ENCODE measurements around the gene GMIP. TPM values are rescaled to one million over a fixed set of nuclear protein-coding genes. Genes with fewer than 3 reads are reported as not detected.
A peak's percentile ranks its signal among the peaks of the same experiment; 100 is the strongest.
"Not testable (repeated sequence)": the region's sequence is repeated elsewhere in the genome, so short reads cannot be mapped to it uniquely, and the experiment has no call there.

Gene GMIP
- total RNA-seq, 2 donors from 2014 or later = 16.5 to 18.7 TPM

DNA sequence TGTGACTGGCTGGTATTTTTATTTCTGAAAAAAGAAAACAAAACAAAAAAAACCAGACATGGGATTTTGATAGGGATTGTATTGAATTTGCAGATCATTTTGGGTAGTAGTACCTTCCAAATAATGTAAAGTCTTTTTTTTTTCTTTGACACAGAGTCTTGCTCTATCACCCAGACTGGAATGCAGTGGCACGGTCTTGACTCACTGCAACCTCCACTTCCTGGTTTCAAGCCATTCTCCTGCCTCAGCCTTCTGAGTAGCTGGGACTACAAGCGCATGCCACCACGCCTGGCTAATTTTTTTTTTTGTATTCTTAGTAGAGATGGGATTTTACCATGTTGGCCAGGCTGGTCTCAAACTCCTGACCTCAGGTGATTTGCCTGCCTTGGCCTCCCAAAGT, 29.4 kb upstream of the GMIP start:
- Histone ChIP-seq H3K27me3 (ENCODE audit: control insufficient read depth, insufficient read depth, low read length, poor library complexity, severe bottlenecking) (no peaks in the 10 kb centered on the region), H3K36me3 (ENCODE audit: control insufficient read depth, insufficient read depth, low read length) (peaks cover 58% of the 10 kb centered on the region), H3K9ac (ENCODE audit: extremely low read depth, low read length, poor library complexity, severe bottlenecking) (no peak overlapping the region), H3K9me3 (ENCODE audit: control insufficient read depth, low read length) (peaks cover 66% of the 10 kb centered on the region), H3K4me1 (ENCODE audit: control insufficient read depth, insufficient read depth, low read length) (no peaks in the 10 kb centered on the region), H3K27ac (ENCODE audit: low read depth, low read length) (no peak overlapping the region), H3K4me3 (ENCODE audit: low read length) (peak overlapping the region; percentile 40)
- H3K9me3 Mint-ChIP-seq = peaks cover 51% of the 10 kb centered on the region
- peaks cover 17% of the 10 kb centered on the region for H3K4me1 Mint-ChIP-seq
- no peak for DNase-seq
- peaks cover 73% of the 10 kb centered on the region for H3K36me3 Mint-ChIP-seq (ENCODE audit: low read depth)
- H3K27me3 Mint-ChIP-seq (ENCODE audit: insufficient read depth) = no peaks in the 10 kb centered on the region
- 100% methylated on average over 2 to 3 of the region's 3 CpGs for WGBS, 2 experiments (ENCODE audit: insufficient coverage in 1 of 2, insufficient read length in 1 of 2)
- H3K27ac Mint-ChIP-seq = no peak overlapping the region
- TF ChIP-seq, protein P1, sequence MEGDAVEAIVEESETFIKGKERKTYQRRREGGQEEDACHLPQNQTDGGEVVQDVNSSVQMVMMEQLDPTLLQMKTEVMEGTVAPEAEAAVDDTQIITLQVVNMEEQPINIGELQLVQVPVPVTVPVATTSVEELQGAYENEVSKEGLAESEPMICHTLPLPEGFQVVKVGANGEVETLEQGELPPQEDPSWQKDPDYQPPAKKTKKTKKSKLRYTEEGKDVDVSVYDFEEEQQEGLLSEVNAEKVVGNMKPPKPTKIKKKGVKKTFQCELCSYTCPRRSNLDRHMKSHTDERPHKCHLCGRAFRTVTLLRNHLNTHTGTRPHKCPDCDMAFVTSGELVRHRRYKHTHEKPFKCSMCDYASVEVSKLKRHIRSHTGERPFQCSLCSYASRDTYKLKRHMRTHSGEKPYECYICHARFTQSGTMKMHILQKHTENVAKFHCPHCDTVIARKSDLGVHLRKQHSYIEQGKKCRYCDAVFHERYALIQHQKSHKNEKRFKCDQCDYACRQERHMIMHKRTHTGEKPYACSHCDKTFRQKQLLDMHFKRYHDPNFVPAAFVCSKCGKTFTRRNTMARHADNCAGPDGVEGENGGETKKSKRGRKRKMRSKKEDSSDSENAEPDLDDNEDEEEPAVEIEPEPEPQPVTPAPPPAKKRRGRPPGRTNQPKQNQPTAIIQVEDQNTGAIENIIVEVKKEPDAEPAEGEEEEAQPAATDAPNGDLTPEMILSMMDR (conservative IDR thresholded peaks at IDR 0.05) = no peak
- H3K4me3 Mint-ChIP-seq = no peak overlapping the region

DNA sequence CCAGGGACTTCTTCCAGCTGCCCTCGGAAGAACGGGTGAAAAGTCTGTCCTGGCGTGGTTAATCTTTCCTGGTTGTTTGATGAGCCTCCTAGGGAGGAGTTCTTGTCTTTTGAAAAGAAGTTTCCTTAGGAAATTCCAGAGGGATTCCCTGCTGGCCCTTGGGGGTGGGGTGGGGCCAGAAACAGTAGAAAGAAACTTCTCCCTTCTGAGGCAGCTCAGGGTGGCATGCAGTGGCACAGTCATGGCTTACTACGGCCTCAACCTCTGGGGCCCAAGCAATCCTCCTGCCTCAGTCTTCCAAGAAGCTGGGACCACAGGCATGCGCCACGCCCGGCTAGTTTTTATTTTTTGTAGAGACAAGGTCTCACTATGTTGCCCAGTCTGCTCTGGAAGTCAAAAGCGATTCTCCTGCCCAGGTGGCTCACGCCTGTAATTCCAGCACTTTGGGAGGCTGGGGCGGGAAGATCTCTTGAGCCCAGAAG, 26.7 kb upstream of the GMIP start:
- Histone ChIP-seq H3K36me3 (ENCODE audit: control insufficient read depth, insufficient read depth, low read length) (peaks cover 32% of the 10 kb centered on the region), H3K9ac (ENCODE audit: extremely low read depth, low read length, poor library complexity, severe bottlenecking) (peak overlapping the region; percentile 93), H3K4me1 (ENCODE audit: control insufficient read depth, insufficient read depth, low read length) (no peaks in the 10 kb centered on the region), H3K9me3 (ENCODE audit: control insufficient read depth, low read length) (peaks cover 41% of the 10 kb centered on the region), H3K27ac (ENCODE audit: low read depth, low read length) (no peak overlapping the region), H3K4me3 (ENCODE audit: low read length) (peak overlapping the region; percentile 96), H3K27me3 (ENCODE audit: control insufficient read depth, insufficient read depth, low read length, poor library complexity, severe bottlenecking) (no peaks in the 10 kb centered on the region)
- Mint-ChIP-seq H3K4me3 (peak overlapping the region; percentile 85), H3K9me3 (peaks cover 28% of the 10 kb centered on the region), H3K27ac (peak overlapping the region; percentile 95), H3K4me1 (peaks cover 17% of the 10 kb centered on the region), H3K27me3 (ENCODE audit: insufficient read depth) (no peaks in the 10 kb centered on the region), H3K36me3 (ENCODE audit: low read depth) (peaks cover 46% of the 10 kb centered on the region)
- TF ChIP-seq, protein P1 (conservative IDR thresholded peaks at IDR 0.05) = no peak
- peak; percentile 84 for DNase-seq
- WGBS, 2 experiments (ENCODE audit: insufficient coverage in 1 of 2, insufficient read length in 1 of 2) = 45 to 56% methylated on average over 9 to 10 of the region's 10 CpGs

DNA sequence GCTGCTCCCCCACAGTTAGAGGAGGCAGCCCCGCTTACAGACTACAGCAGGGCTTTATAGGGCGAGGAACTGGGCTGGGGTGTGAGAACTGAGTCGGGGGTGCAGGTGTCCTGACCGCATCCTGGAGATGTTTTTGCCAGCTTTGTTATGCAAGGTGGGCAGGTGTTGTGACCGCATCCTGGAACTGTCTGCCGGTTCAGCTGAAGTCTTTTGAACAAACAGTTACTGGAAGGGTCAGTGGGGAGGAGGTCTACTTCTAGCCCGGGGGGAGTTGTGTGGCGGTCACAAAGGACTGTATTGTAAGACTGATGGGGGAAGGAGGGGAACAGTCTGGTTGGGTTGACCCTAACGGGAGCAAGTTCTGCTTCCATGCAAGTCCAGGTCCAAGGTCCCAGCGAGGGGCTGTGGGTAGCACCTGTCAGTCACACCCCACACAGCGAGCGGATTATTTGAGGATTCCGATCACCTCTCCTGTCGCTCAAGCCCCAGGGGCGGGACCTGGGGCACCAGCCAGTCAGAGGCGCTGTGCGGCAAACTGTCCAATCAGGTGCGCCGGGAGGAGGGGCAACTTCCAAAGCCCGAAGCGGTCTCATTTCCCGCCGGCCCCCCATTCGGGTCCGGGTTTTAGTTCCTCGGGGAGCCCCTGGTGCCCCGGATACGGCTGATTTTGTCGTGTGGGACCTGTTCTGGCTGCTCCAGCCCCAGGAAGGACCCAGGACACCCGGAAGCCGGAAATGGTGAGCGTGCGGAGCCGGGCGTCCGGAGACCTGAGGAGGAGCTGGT, 25.0 kb upstream of the GMIP start, which contains the start of gene ZNF101:
Gene ZNF101 (plus strand): TSS at position 610 of the 783 bp plus-strand sequence. CDS start 125 bp downstream, at position 735.
- TF ChIP-seq, protein P1 (conservative IDR thresholded peaks at IDR 0.05) = no peak
- Mint-ChIP-seq H3K36me3 (ENCODE audit: low read depth) (peaks cover 30% of the 10 kb centered on the region), H3K4me1 (peaks cover 17% of the 10 kb centered on the region), H3K27ac (peak within 1 kb of the TSS; percentile 95), H3K9me3 (peaks cover 23% of the 10 kb centered on the region), H3K4me3 (peak within 1 kb of the TSS; percentile 85), H3K27me3 (ENCODE audit: insufficient read depth) (no peaks in the 10 kb centered on the region)
- no peaks in the 10 kb centered on the region for H3K4me1 ChIP-seq (ENCODE audit: control insufficient read depth, insufficient read depth, low read length)
- DNase-seq = peak; percentile 98
- H3K36me3 ChIP-seq (ENCODE audit: control insufficient read depth, insufficient read depth, low read length) = peaks cover 18% of the 10 kb centered on the region
- WGBS, 2 experiments (ENCODE audit: insufficient coverage in 1 of 2, insufficient read length in 1 of 2) = 0 to 6% methylated on average over 8 to 36 of the region's 36 CpGs
- peak within 1 kb of the TSS; percentile 96 for H3K4me3 ChIP-seq (ENCODE audit: low read length)
- H3K9ac ChIP-seq (ENCODE audit: extremely low read depth, low read length, poor library complexity, severe bottlenecking) = peak within 1 kb of the TSS; percentile 93
- H3K9me3 ChIP-seq (ENCODE audit: control insufficient read depth, low read length) = peaks cover 27% of the 10 kb centered on the region
- no peak within 1 kb of the TSS for H3K27ac ChIP-seq (ENCODE audit: low read depth, low read length)
- no peaks in the 10 kb centered on the region for H3K27me3 ChIP-seq (ENCODE audit: control insufficient read depth, insufficient read depth, low read length, poor library complexity, severe bottlenecking)

DNA sequence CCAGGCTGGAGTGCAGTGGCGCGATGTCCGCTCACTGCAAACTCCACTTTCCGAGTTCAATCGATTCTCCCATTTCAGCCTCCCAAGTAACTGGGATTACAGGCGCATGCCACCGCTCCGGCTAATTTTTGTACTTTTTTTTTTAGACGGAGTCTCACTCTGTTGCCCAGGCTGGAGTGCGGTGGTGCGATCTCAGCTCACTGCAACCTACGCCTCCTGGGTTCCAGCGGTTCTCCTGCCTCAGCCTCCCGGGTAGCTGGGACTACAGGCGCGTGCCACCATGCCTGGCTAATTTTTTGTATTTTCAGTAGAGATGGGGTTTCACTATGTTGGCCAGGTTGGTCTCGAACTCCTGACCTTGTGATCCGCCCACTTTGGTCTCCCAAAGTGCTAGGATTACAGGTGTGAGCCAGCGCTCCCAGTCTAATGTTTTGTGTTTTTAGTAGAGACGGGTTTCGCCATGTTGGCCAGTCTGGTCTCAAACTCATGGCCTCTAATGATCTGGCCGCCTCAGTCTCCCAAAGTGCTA, 22.0 kb upstream of the GMIP start:
- H3K4me3 Mint-ChIP-seq; H3K9me3 Mint-ChIP-seq; H3K27ac Mint-ChIP-seq; H3K9me3 ChIP-seq (ENCODE audit: control insufficient read depth, low read length); H3K4me1 ChIP-seq (ENCODE audit: control insufficient read depth, insufficient read depth, low read length); DNase-seq; H3K27me3 Mint-ChIP-seq (ENCODE audit: insufficient read depth); H3K36me3 ChIP-seq (ENCODE audit: control insufficient read depth, insufficient read depth, low read length); H3K27ac ChIP-seq (ENCODE audit: low read depth, low read length); H3K27me3 ChIP-seq (ENCODE audit: control insufficient read depth, insufficient read depth, low read length, poor library complexity, severe bottlenecking); H3K4me3 ChIP-seq (ENCODE audit: low read length); H3K9ac ChIP-seq (ENCODE audit: extremely low read depth, low read length, poor library complexity, severe bottlenecking): not testable (repeated sequence)
- Mint-ChIP-seq H3K4me1 (peaks cover 32% of the 10 kb centered on the region), H3K36me3 (ENCODE audit: low read depth) (peaks cover 16% of the 10 kb centered on the region)
- 94 to 97% methylated on average over 21 of the region's 22 CpGs for WGBS, 2 experiments (ENCODE audit: insufficient coverage in 1 of 2, insufficient read length in 1 of 2)
